Measurements from ENCODE around the gene TRPC4AP. TPM values are rescaled to one million over a fixed set of nuclear protein-coding genes. Genes with fewer than 3 reads are reported as not detected.

The TRPC4AP gene
- total and polyA plus RNA-seq, 12 donors, result 33.8 to 87.2 (median 78.1) TPM

DNA sequence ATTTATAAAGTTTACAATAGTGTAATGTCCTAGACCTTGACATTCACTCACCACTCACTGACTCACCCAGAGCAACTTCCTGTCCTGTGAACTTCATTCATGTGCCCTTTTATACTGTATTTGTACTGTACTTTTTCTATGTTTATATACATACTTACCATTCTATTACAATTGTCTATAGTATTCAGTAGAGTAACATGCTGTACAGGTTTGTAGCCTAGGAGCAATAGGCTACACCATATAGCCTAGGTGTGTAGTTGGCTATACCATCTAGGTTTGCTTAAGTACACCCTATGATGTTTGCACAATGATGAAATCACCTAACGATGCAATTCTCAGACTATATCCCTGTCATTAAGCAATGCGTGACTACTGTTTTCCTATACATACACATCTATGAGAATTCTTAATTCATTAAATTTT, 37.1 kb upstream of the TRPC4AP start:
- Histone ChIP-seq H3K27me3 (no peaks in the 10 kb centered on the region), H3K27ac (no peak overlapping the region), H3K9me3 (replicated peaks in 1 of 3) (no peaks in the 10 kb centered on the region), H3K4me1 (replicated peaks in 1 of 2) (peaks cover 19 to 36% of the 10 kb centered on the region in 2 donors), H3K36me3 (replicated peaks in 1 of 2) (peaks cover 0 to 64% of the 10 kb centered on the region in 2 donors), H3K4me3 (no peak overlapping the region)
- no peak for DNase-seq
- intact Hi-C loops (cut with DNase I), result no loop called here
- WGBS, 4 donors, result 60 to 74% (median 64%) methylated on average over 2 of the region's 2 CpGs
- no peak for TF ChIP-seq POLR2A (IDR thresholded peaks at IDR 0.05)
- TF ChIP-seq, protein P1, sequence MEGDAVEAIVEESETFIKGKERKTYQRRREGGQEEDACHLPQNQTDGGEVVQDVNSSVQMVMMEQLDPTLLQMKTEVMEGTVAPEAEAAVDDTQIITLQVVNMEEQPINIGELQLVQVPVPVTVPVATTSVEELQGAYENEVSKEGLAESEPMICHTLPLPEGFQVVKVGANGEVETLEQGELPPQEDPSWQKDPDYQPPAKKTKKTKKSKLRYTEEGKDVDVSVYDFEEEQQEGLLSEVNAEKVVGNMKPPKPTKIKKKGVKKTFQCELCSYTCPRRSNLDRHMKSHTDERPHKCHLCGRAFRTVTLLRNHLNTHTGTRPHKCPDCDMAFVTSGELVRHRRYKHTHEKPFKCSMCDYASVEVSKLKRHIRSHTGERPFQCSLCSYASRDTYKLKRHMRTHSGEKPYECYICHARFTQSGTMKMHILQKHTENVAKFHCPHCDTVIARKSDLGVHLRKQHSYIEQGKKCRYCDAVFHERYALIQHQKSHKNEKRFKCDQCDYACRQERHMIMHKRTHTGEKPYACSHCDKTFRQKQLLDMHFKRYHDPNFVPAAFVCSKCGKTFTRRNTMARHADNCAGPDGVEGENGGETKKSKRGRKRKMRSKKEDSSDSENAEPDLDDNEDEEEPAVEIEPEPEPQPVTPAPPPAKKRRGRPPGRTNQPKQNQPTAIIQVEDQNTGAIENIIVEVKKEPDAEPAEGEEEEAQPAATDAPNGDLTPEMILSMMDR (IDR thresholded peaks at IDR 0.05), result no peak

- H3K27me3 ChIP-seq, result no peaks in the 10 kb centered on the region
- intact Hi-C loops (cut with DNase I), result no loop called here
- no peak for TF ChIP-seq POLR2A (IDR thresholded peaks at IDR 0.05)
- TF ChIP-seq, protein P1 (IDR thresholded peaks at IDR 0.05), result no peak
- peaks cover 7 to 34% of the 10 kb centered on the region in 2 donors for H3K4me1 ChIP-seq (replicated peaks in 1 of 2)
- H3K27ac ChIP-seq, result no peak overlapping the region
- H3K4me3 ChIP-seq, result no peak overlapping the region
- no peaks in the 10 kb centered on the region for H3K9me3 ChIP-seq (replicated peaks in 1 of 3)
- peaks cover 0 to 82% of the 10 kb centered on the region in 2 donors for H3K36me3 ChIP-seq (replicated peaks in 1 of 2)
- DNase-seq, result no peak
- 87 to 93% (median 90%) methylated on average over 5 of the region's 5 CpGs for WGBS, 4 donors
Measured at GRCh38 chr20:35125753-35126152, 33.1 kb upstream of the TRPC4AP start.

- peaks cover 0 to 87% of the 10 kb centered on the region in 2 donors for H3K36me3 ChIP-seq (replicated peaks in 1 of 2)
- 52 to 70% (median 57%) methylated on average over 5 of the region's 5 CpGs for WGBS, 4 donors
- no peaks in the 10 kb centered on the region for H3K9me3 ChIP-seq (replicated peaks in 1 of 3)
- DNase-seq, result no peak
- intact Hi-C loops (cut with DNase I), result no loop called here
- H3K27me3 ChIP-seq, result no peaks in the 10 kb centered on the region
- H3K27ac ChIP-seq, result peak overlapping the region in 1 of 5 donors; percentile 20
- H3K4me3 ChIP-seq, result no peak overlapping the region
- no peak for TF ChIP-seq POLR2A (IDR thresholded peaks at IDR 0.05)
- TF ChIP-seq, protein P1 (IDR thresholded peaks at IDR 0.05), result no peak
- peaks cover 0 to 20% of the 10 kb centered on the region in 2 donors for H3K4me1 ChIP-seq (replicated peaks in 1 of 2)
Measured at GRCh38 chr20:35122756-35123405, 30.3 kb upstream of the TRPC4AP start.

GRCh38 chr20:35121186-35121585, 28.6 kb upstream of the TRPC4AP start:
- H3K9me3 ChIP-seq (replicated peaks in 1 of 3), result no peaks in the 10 kb centered on the region
- no peak overlapping the region for H3K27ac ChIP-seq
- no peaks in the 10 kb centered on the region for H3K27me3 ChIP-seq
- peaks cover 0 to 20% of the 10 kb centered on the region in 2 donors for H3K4me1 ChIP-seq (replicated peaks in 1 of 2)
- H3K4me3 ChIP-seq, result no peak overlapping the region
- TF ChIP-seq POLR2A (IDR thresholded peaks at IDR 0.05), result no peak
- TF ChIP-seq, protein P1 (IDR thresholded peaks at IDR 0.05), result no peak
- DNase-seq, result no peak
- WGBS, 4 donors, result 81 to 88% (median 87%) methylated on average over 7 of the region's 7 CpGs
- H3K36me3 ChIP-seq (replicated peaks in 1 of 2), result peaks cover 0 to 82% of the 10 kb centered on the region in 2 donors
- intact Hi-C loops (cut with DNase I), result no loop called here
